GM23248 (cell line): ENCODE results near the gene FAM161B. TPM values are rescaled to one million over a fixed set of nuclear protein-coding genes. Genes with fewer than 3 reads are reported as not detected.

Experiments
- DNase-seq: peaks from one replicate; pipeline ENCODE4 v3.0.0-alpha.2; 2015
- H2AFZ ChIP-seq: fragments of 200-600 bp; sonication (generic); 2 replicates; pipeline ENCODE4 v1.6.1; 2016; ENCODE audit warnings: antibody characterized with exemption
- H3F3A ChIP-seq: fragments of 200-600 bp; sonication (generic); 2 replicates; pipeline ENCODE4 v1.6.1; 2016; ENCODE audit warnings: mild to moderate bottlenecking, antibody characterized with exemption, mixed run types; ENCODE audit not compliant: insufficient read depth
- H3K27ac ChIP-seq: fragments of 200-600 bp; sonication (generic); 2 replicates; pipeline ENCODE4 v1.5.1; 2016; ENCODE audit warnings: mild to moderate bottlenecking
- H3K27me3 ChIP-seq: fragments of 200-600 bp; sonication (generic); replicated peaks from 2 replicates; pipeline ENCODE4 v1.6.1; 2016; ENCODE audit warnings: mild to moderate bottlenecking; ENCODE audit not compliant: insufficient read depth
- H3K36me3 ChIP-seq: fragments of 200-600 bp; sonication (generic); 2 replicates; pipeline ENCODE4 v1.6.1; 2016; ENCODE audit warnings: low read depth, mild to moderate bottlenecking
- H3K4me1 ChIP-seq: fragments of 200-600 bp; sonication (generic); 2 replicates; pipeline ENCODE4 v1.6.1; 2016; ENCODE audit warnings: mild to moderate bottlenecking; ENCODE audit not compliant: insufficient read depth
- H3K4me2 ChIP-seq: fragments of 200-600 bp; sonication (generic); one replicate; pipeline ENCODE4 v1.6.1; 2016; ENCODE audit warnings: mild to moderate bottlenecking; ENCODE audit not compliant: unreplicated experiment
- H3K4me3 ChIP-seq: fragments of 200-600 bp; sonication (generic); 2 replicates; pipeline ENCODE4 v1.5.1; 2016; ENCODE audit warnings: mild to moderate bottlenecking
- H3K79me2 ChIP-seq: fragments of 200-600 bp; sonication (generic); 2 replicates; pipeline ENCODE4 v1.6.1; 2016; ENCODE audit warnings: mild to moderate bottlenecking; ENCODE audit not compliant: insufficient read depth
- H3K9ac ChIP-seq: fragments of 200-600 bp; sonication (generic); 2 replicates; pipeline ENCODE4 v1.6.1; 2016; ENCODE audit warnings: mild to moderate bottlenecking
- H3K9me2 ChIP-seq: fragments of 200-600 bp; sonication (generic); 2 replicates; pipeline ENCODE4 v1.6.1; 2016; ENCODE audit warnings: mixed run types, mild to moderate bottlenecking, moderate library complexity; ENCODE audit not compliant: insufficient read depth
- H3K9me3 ChIP-seq: fragments of 200-600 bp; sonication (generic); one replicate; pipeline ENCODE4 v1.6.1; 2017; ENCODE audit warnings: low read depth
- H4K20me1 ChIP-seq: fragments of 200-600 bp; sonication (generic); 2 replicates; pipeline ENCODE4 v1.6.0; 2016; ENCODE audit not compliant: insufficient read depth
- EZH2 ChIP-seq: fragments of 200-600 bp; sonication (generic); IDR thresholded peaks from 2 replicates; pipeline ENCODE4 v1.6.1; 2018; ENCODE audit warnings: antibody characterized with exemption, mild to moderate bottlenecking; ENCODE audit not compliant: insufficient read depth, poor library complexity, severe bottlenecking
- EZH2phosphoT487 ChIP-seq: fragments of 200-600 bp; sonication (generic); IDR thresholded peaks from 2 replicates; pipeline ENCODE4 v1.6.1; 2018; ENCODE audit warnings: antibody characterized with exemption, moderate library complexity, mild to moderate bottlenecking, low read depth; ENCODE audit not compliant: insufficient read depth
- WGBS, 2 experiments: methylation state at CpG; one replicate each; pipeline ENCODE4 v1.1.6; 2015 to 2017; ENCODE audit warnings: low lambda C conversion rate in 2 of 2, low coverage in 1 of 2; ENCODE audit errors: missing lambda C conversion rate in 2 of 2; 5-methylcytosine and 5-hydroxymethylcytosine counted together
- in situ Hi-C: fragments of 300-500 bp; cut with MboI; formaldehyde crosslinking; loops from 2 replicates; pipeline ENCODE4 v1.15.0; 2020
- polyA plus RNA-seq: library from polyadenylated mRNA; unstranded; fragments of >200 nt; fragmentation: Nextera tagmentation; extraction: Ambion mirVana; gene quantifications from 2 replicates; pipeline ENCODE4 v1.2.1, GENCODE V29; 2016
- total RNA-seq: library from RNA; depleted of rRNA; stranded (reverse); fragments of >200 nt; shearing (Covaris generic); gene quantifications from 2 replicates; pipeline ENCODE4 v1.2.3, GENCODE V29; 2014

Gene FAM161B
- total and polyA plus RNA-seq, 2 experiments from 2014 or later: 4.5 to 6.5 TPM

DNA sequence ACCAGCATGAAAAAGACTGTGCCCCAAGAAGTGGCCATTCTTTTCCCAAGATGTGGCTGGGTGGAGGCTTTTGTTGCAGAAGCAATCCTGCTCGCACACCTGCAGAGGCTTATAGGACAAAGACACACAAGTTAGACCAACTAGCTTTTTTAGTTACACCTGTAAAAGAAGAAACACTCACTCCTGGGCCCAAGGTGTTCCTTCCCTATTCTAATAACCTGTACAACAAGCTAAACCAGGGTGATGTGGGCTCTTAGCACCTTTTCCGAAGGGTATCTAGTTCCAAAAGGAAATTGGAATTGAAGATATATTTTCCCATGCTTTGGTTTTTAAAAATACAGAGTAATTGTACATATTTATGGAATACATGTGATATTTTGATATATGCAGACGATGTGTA is 38.2 kb upstream of the FAM161B start:
- Histone ChIP-seq H3K9ac (no peak overlapping the region), H3K27ac (no peak overlapping the region), H3K79me2 (no peaks in the 10 kb centered on the region), H3K9me3 (no peaks in the 10 kb centered on the region), H4K20me1 (no peaks in the 10 kb centered on the region), H3K27me3 (no peaks in the 10 kb centered on the region), H3K4me2 (no peak overlapping the region), H2AFZ (no peak overlapping the region), H3K36me3 (no peaks in the 10 kb centered on the region; the same call in 1 of the 2 replicates), H3K4me3 (no peak overlapping the region), H3K4me1 (no peaks in the 10 kb centered on the region), H3F3A (no peaks in the 10 kb centered on the region), H3K9me2 (no peaks in the 10 kb centered on the region)
- DNase-seq: no peak
- in situ Hi-C loops: no loop called here
- 95 to 96% methylated on average over 3 of the region's 3 CpGs for WGBS, 2 experiments
- no peak for TF ChIP-seq EZH2phosphoT487

DNA sequence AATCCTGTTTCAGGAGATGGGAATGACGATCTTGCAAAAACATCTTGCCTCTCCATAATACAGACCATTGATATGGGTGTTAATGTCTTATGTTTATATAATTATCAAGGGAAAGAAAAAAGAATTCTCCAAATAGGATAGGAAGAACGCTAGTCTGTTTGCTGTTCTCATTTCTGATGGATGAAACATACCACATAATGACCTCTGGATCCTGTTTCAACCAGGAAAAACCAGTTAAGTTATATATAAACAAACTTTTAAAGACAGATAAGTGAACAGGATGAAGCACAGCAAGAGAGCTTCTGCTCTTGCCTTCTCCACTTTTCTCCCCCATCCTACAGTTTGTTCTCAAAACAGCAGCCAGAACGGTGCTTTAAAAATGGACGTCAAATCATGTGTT is 28.0 kb upstream of the FAM161B start:
- H3K9ac ChIP-seq: no peak overlapping the region
- no peaks in the 10 kb centered on the region for H3K9me3 ChIP-seq
- TF ChIP-seq EZH2phosphoT487: no peak
- TF ChIP-seq EZH2: no peak
- no peaks in the 10 kb centered on the region for H3K9me2 ChIP-seq
- no peak overlapping the region for H3K4me2 ChIP-seq
- DNase-seq: no peak
- H4K20me1 ChIP-seq: no peaks in the 10 kb centered on the region
- no peak overlapping the region for H2AFZ ChIP-seq
- no peaks in the 10 kb centered on the region for H3K79me2 ChIP-seq
- H3K27me3 ChIP-seq: no peaks in the 10 kb centered on the region
- no peak overlapping the region for H3K27ac ChIP-seq
- no peak overlapping the region for H3K4me3 ChIP-seq
- peaks cover 5% of the 10 kb centered on the region; the same call in 1 of the 2 replicates for H3K36me3 ChIP-seq
- 89 to 92% methylated on average over 4 of the region's 4 CpGs for WGBS, 2 experiments
- H3F3A ChIP-seq: no peaks in the 10 kb centered on the region
- in situ Hi-C loops: no loop called here
- H3K4me1 ChIP-seq: no peaks in the 10 kb centered on the region

GRCh38 chr14:73976125-73976524 is 26.2 kb upstream of the FAM161B start:
- Histone ChIP-seq H3K4me1 (no peaks in the 10 kb centered on the region), H2AFZ (no peak overlapping the region), H3K4me3 (no peak overlapping the region), H3K27ac (no peak overlapping the region), H3K79me2 (no peaks in the 10 kb centered on the region), H3K9ac (no peak overlapping the region), H3K4me2 (no peak overlapping the region), H3F3A (no peaks in the 10 kb centered on the region), H3K9me3 (no peaks in the 10 kb centered on the region), H3K36me3 (peaks cover 7% of the 10 kb centered on the region; the same call in 1 of the 2 replicates), H3K27me3 (no peaks in the 10 kb centered on the region), H4K20me1 (no peaks in the 10 kb centered on the region), H3K9me2 (no peaks in the 10 kb centered on the region)
- TF ChIP-seq EZH2phosphoT487 (no peak), EZH2 (no peak)
- in situ Hi-C loops: no loop called here
- no peak for DNase-seq
- 98 to 99% methylated on average over 6 of the region's 6 CpGs for WGBS, 2 experiments

DNA sequence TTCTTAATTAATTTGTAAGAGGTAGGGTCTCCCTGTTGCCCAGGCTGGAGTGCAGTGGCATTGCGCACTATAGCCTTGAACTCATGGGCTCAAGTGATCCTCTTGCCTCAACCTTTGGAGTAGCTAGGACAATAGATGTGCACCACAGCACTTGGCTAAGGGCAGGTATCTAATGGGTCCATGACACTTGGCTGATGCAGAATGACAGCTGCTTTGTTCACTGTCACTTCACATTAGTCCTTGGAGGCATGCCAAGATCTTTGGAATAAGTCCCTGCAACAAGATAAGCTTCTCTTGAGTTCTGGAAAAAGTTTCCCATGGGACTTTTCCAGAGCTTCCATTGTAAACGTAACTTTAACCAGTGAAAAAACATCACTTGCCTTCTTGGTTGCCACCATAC is 23.6 kb upstream of the FAM161B start:
- no peaks in the 10 kb centered on the region for H3K4me1 ChIP-seq
- 76 to 87% methylated on average over 2 of the region's 2 CpGs for WGBS, 2 experiments
- H3K4me3 ChIP-seq: no peak overlapping the region
- H3K9me3 ChIP-seq: no peaks in the 10 kb centered on the region
- H2AFZ ChIP-seq: no peak overlapping the region
- no peaks in the 10 kb centered on the region for H3F3A ChIP-seq
- H4K20me1 ChIP-seq: no peaks in the 10 kb centered on the region
- no peak for TF ChIP-seq EZH2phosphoT487
- no peak for TF ChIP-seq EZH2
- H3K9ac ChIP-seq: no peak overlapping the region
- no peaks in the 10 kb centered on the region for H3K9me2 ChIP-seq
- no peak for DNase-seq
- H3K27me3 ChIP-seq: no peaks in the 10 kb centered on the region
- no peak overlapping the region for H3K27ac ChIP-seq
- H3K4me2 ChIP-seq: no peak overlapping the region
- H3K79me2 ChIP-seq: no peaks in the 10 kb centered on the region
- H3K36me3 ChIP-seq: peaks cover 7% of the 10 kb centered on the region; the same call in 1 of the 2 replicates
- in situ Hi-C loops: no loop called here

- Histone ChIP-seq H3K4me3 (no peak overlapping the region), H3K27ac (no peak overlapping the region), H3K9me2 (no peaks in the 10 kb centered on the region), H3K79me2 (no peaks in the 10 kb centered on the region), H4K20me1 (no peaks in the 10 kb centered on the region), H3K27me3 (no peaks in the 10 kb centered on the region), H3K9me3 (no peaks in the 10 kb centered on the region), H3K4me2 (no peak overlapping the region), H3F3A (0 out of 2 replicates have a peak, but pooled peaks cover 15% of the 10 kb centered on the region), H3K4me1 (no peaks in the 10 kb centered on the region), H2AFZ (no peak overlapping the region), H3K9ac (no peak overlapping the region), H3K36me3 (peaks cover 20% of the 10 kb centered on the region; the same call in 1 of the 2 replicates)
- in situ Hi-C loops: no loop called here
- TF ChIP-seq EZH2phosphoT487 (no peak), EZH2 (no peak)
- DNase-seq: no peak
- WGBS, 2 experiments: 93 to 96% methylated on average over 2 of the region's 2 CpGs
Observed at GRCh38 chr14:73968885-73969284, 19.0 kb upstream of the FAM161B start.
